LNCAP (cell line): ENCODE measurements around the gene CELSR3.

ENCODE experiments used
- CTCF ChIP-seq: fragments of 450-650 bp; IDR thresholded peaks from 2 replicates; pipeline ENCODE4 v1.5.1; 2017; ENCODE audit warnings: mild to moderate bottlenecking

Gene CELSR3

GRCh38 chr3:48662753-48663488, at the start of gene CELSR3:
TSS of gene CELSR3 (minus strand) at chr3:48662886. CDS start at chr3:48662634, 252 bp downstream.
- no peak for TF ChIP-seq CTCF

GRCh38 chr3:48711727-48712126, 49.0 kb upstream of the CELSR3 start:
- no peak for TF ChIP-seq CTCF

GRCh38 chr3:48709051-48709461, 46.4 kb upstream of the CELSR3 start:
- TF ChIP-seq CTCF, result no peak

GRCh38 chr3:48708481-48708889, 45.8 kb upstream of the CELSR3 start:
- no peak for TF ChIP-seq CTCF

GRCh38 chr3:48707157-48707556, 44.5 kb upstream of the CELSR3 start:
- TF ChIP-seq CTCF, result no peak

GRCh38 chr3:48702320-48702920, 39.7 kb upstream of the CELSR3 start:
- no peak for TF ChIP-seq CTCF

- TF ChIP-seq CTCF, result no peak
Measured at GRCh38 chr3:48700731-48701405, 38.2 kb upstream of the CELSR3 start.
